ENCODE measurements around the gene LGMN. TPM values are rescaled to one million over a fixed set of nuclear protein-coding genes. Genes with fewer than 3 reads are reported as not detected.
"Not testable (repeated sequence)": the region's sequence is repeated elsewhere in the genome, so short reads cannot be mapped to it uniquely, and the experiment has no call there.

The LGMN gene
- total RNA-seq, 1 donor: 8.4 TPM

GRCh38 chr14:92685784-92686355, 62.6 kb downstream of the LGMN start:
- H3K9me3 ChIP-seq (ENCODE audit: low read depth, low read length): no peaks in the 10 kb centered on the region
- H3K4me1 ChIP-seq (ENCODE audit: insufficient read depth, low read length): peaks cover 11% of the 10 kb centered on the region
- no peaks in the 10 kb centered on the region for H3K27me3 ChIP-seq (ENCODE audit: insufficient read depth, low read length)
- no peak overlapping the region for H3K4me3 ChIP-seq (ENCODE audit: low read length)

DNA sequence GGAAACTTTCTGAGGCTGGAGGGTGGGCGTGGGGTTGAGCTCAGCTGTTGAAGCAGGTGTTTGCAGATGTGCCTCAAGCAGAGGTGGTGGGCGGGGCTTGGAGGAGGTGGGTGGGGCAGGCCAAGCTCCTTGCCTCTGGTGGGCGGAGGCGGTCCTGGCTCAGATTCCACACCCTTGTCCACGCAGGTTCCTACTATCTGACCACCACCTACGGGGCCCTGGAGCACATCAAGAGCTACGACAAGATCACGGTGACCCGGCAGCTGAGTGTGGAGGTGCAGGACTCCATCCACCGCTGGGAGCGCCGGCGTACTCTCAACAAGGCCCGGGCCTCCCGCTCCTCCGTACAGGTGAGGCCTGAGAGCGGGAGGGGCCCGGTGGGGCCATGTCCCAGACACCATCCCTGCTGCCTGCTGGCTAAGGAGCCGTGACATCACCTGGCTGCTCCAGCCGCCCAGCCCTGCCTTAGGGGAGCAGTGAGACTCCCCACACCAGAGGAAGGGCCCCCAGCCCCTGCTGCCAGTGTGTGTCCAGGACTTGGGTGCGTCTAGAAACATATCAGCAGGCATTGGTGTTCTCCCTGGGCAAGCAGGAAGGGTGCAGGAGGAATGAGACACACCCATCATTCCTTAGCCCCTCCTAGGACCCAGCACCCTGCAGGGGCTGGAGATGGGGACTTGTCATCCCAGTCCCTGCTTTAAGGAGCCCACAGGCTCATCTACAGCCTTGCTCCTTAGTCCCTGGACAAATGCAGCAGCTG, 63.4 kb downstream of the LGMN start:
- H3K9me3 ChIP-seq (ENCODE audit: low read depth, low read length): no peaks in the 10 kb centered on the region

DNA sequence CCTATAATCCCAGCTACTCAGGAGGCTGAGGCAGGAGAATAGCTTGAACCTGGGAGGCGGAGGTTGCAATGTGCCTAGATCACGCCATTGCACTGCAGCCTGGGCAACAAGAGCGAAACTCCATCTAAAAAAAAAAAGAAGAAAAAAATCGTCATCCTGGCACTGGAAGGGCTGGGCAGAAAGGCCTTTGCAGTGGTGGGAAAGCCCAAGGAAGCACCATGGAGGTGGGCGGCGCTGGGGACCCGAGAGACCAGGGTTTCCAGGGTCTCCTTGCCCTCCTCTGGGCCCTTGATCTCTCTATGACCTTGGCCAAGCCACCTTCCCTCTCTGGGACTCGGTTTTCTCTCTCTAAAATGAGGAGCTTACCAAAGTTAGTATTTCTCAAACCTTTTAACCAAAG, 65.4 kb downstream of the LGMN start:
- no peak overlapping the region for H3K4me3 ChIP-seq (ENCODE audit: low read length)
- H3K9me3 ChIP-seq (ENCODE audit: low read depth, low read length): no peaks in the 10 kb centered on the region
- H3K4me1 ChIP-seq (ENCODE audit: insufficient read depth, low read length): peaks cover 21% of the 10 kb centered on the region
- no peaks in the 10 kb centered on the region for H3K27me3 ChIP-seq (ENCODE audit: insufficient read depth, low read length)

More for the DNA sequence above, 63.4 kb downstream of the LGMN start:
- peaks cover 18% of the 10 kb centered on the region for H3K4me1 ChIP-seq (ENCODE audit: insufficient read depth, low read length)
- H3K4me3 ChIP-seq (ENCODE audit: low read length): no peak overlapping the region
- H3K27me3 ChIP-seq (ENCODE audit: insufficient read depth, low read length): no peaks in the 10 kb centered on the region

- Histone ChIP-seq H3K27me3 (ENCODE audit: insufficient read depth, low read length) (no peaks in the 10 kb centered on the region), H3K9me3 (ENCODE audit: low read depth, low read length) (no peaks in the 10 kb centered on the region), H3K4me1 (ENCODE audit: insufficient read depth, low read length) (peaks cover 31% of the 10 kb centered on the region), H3K4me3 (ENCODE audit: low read length) (no peak overlapping the region)
Measured at GRCh38 chr14:92680781-92681650, 67.4 kb downstream of the LGMN start.

- peaks cover 38% of the 10 kb centered on the region for H3K4me1 ChIP-seq (ENCODE audit: insufficient read depth, low read length)
- H3K9me3 ChIP-seq (ENCODE audit: low read depth, low read length); H3K27me3 ChIP-seq (ENCODE audit: insufficient read depth, low read length); H3K4me3 ChIP-seq (ENCODE audit: low read length): not testable (repeated sequence)
Measured at GRCh38 chr14:92680330-92680729, 68.1 kb downstream of the LGMN start.

DNA sequence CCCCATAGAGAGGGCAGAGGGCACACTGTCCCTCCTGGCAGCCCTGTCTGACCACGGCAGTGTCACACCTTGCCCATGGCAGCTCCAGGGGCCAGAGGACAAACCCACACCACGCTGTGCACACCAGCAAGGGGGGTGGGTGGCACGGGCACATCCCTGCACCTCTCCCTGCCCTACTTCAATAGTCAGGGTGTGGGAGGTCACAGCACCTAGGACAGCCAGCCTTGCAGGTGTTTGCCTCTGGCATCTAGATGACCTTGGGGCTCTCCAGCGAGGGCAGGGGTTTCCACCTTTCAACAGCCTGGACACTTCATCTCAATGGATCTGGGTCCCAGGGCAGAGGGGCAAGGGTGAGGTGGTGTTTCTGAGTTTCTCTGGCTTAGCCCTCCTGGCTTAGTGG, 69.2 kb downstream of the LGMN start:
- Histone ChIP-seq H3K27me3 (ENCODE audit: insufficient read depth, low read length) (no peaks in the 10 kb centered on the region), H3K9me3 (ENCODE audit: low read depth, low read length) (no peaks in the 10 kb centered on the region), H3K4me1 (ENCODE audit: insufficient read depth, low read length) (peaks cover 49% of the 10 kb centered on the region), H3K4me3 (ENCODE audit: low read length) (no peak overlapping the region)

DNA sequence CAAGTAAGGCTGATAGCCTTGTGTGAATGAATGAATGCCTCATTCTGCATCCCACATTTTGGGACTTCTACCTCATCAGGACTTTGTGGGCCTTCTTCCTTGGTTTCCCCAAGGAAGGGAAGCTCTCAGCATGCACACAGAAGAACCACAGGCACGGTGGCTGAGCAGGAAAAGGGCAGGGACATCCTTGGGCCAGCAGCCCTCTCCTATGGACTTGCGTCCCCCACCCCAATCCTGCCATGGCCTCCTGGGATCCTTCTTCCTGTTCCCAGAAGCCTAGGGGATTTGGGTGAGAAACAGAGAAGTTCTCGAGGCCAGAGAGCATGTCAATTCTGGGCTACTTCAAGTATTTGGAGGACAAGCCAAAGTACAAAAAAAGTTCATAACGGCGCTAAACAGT, 69.7 kb downstream of the LGMN start:
- no peaks in the 10 kb centered on the region for H3K27me3 ChIP-seq (ENCODE audit: insufficient read depth, low read length)
- no peak overlapping the region for H3K4me3 ChIP-seq (ENCODE audit: low read length)
- H3K4me1 ChIP-seq (ENCODE audit: insufficient read depth, low read length): peaks cover 54% of the 10 kb centered on the region
- no peaks in the 10 kb centered on the region for H3K9me3 ChIP-seq (ENCODE audit: low read depth, low read length)

DNA sequence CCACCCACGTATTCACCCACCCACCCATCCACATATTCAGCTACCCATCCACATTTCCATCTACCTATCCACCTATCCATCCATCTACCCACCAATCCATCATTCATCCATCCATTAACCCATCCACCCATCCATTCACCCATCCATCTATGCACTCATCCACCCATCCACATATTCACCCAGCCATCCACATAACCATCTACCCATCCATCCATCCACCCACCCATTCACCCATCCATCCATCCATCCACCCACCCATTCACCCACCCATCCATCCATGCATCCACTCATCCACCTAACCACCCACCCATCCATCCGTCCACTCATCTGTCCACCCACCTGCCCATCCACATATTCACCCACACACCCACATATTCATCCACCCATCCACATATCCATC, 70.5 kb downstream of the LGMN start:
- Histone ChIP-seq H3K9me3 (ENCODE audit: low read depth, low read length) (no peaks in the 10 kb centered on the region), H3K4me3 (ENCODE audit: low read length) (no peak overlapping the region), H3K27me3 (ENCODE audit: insufficient read depth, low read length) (no peaks in the 10 kb centered on the region), H3K4me1 (ENCODE audit: insufficient read depth, low read length) (peaks cover 58% of the 10 kb centered on the region)

GRCh38 chr14:92677087-92677668, 71.2 kb downstream of the LGMN start:
- Histone ChIP-seq H3K9me3 (ENCODE audit: low read depth, low read length) (no peaks in the 10 kb centered on the region), H3K4me1 (ENCODE audit: insufficient read depth, low read length) (peaks cover 58% of the 10 kb centered on the region), H3K4me3 (ENCODE audit: low read length) (no peak overlapping the region), H3K27me3 (ENCODE audit: insufficient read depth, low read length) (no peaks in the 10 kb centered on the region)

GRCh38 chr14:92676403-92677086, 71.9 kb downstream of the LGMN start:
- Histone ChIP-seq H3K4me1 (ENCODE audit: insufficient read depth, low read length) (peaks cover 57% of the 10 kb centered on the region), H3K27me3 (ENCODE audit: insufficient read depth, low read length) (no peaks in the 10 kb centered on the region), H3K4me3 (ENCODE audit: low read length) (no peak overlapping the region), H3K9me3 (ENCODE audit: low read depth, low read length) (no peaks in the 10 kb centered on the region)

DNA sequence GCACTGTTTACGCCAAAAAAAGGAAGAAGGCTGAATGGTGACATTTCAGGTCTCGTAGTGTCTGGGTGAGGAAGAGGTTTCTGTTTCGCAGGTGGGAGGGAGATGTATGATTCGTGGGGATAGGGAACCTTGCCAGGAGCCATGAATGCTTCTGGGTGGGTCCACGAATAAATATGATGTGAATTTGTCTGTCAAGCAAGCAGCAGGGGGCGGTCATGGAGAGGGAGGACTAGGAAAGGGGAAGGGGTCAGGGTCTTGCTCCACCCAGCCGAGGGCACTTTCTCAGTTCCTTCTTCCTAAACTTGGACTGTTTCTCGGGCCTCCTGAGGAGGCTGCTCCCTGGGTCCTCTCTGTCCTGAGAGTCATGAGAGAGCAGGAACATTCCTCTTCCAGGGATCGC, 72.5 kb downstream of the LGMN start:
- Histone ChIP-seq H3K9me3 (ENCODE audit: low read depth, low read length) (no peaks in the 10 kb centered on the region), H3K4me1 (ENCODE audit: insufficient read depth, low read length) (peaks cover 51% of the 10 kb centered on the region), H3K27me3 (ENCODE audit: insufficient read depth, low read length) (no peaks in the 10 kb centered on the region), H3K4me3 (ENCODE audit: low read length) (no peak overlapping the region)

- no peaks in the 10 kb centered on the region for H3K9me3 ChIP-seq (ENCODE audit: low read depth, low read length)
- no peaks in the 10 kb centered on the region for H3K27me3 ChIP-seq (ENCODE audit: insufficient read depth, low read length)
- peaks cover 49% of the 10 kb centered on the region for H3K4me1 ChIP-seq (ENCODE audit: insufficient read depth, low read length)
- no peak overlapping the region for H3K4me3 ChIP-seq (ENCODE audit: low read length)
Measured at GRCh38 chr14:92675421-92675820, 73.0 kb downstream of the LGMN start.

DNA sequence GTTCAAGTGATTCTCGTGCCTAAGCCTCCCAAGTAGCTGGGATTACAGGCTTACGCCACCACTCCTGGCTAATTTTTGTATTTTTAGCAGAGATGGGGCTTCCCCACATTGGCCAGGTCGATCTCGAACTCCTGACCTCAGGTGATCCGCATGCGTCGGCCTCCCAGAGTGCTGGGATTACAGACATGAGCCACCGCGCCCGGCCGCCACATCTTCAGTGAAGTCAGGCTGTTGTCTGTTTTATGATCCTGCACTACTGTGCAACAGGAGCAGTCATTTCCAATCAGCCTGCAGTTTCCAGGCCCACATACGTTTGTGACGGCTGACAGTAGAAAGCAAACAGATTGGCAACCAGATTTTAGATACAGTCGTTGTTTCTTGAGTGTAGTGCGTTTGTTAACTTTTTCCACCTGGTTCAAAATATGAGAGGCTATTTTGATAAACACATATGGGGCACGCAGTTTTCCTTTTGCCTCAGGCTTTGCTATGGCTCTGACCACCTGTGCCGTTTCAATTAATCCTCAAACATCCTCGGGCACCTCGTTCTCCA, 74.8 kb downstream of the LGMN start:
- H3K27me3 ChIP-seq (ENCODE audit: insufficient read depth, low read length): no peaks in the 10 kb centered on the region
- H3K9me3 ChIP-seq (ENCODE audit: low read depth, low read length): no peaks in the 10 kb centered on the region
- H3K4me3 ChIP-seq (ENCODE audit: low read length): no peak overlapping the region
- H3K4me1 ChIP-seq (ENCODE audit: insufficient read depth, low read length): peaks cover 64% of the 10 kb centered on the region

DNA sequence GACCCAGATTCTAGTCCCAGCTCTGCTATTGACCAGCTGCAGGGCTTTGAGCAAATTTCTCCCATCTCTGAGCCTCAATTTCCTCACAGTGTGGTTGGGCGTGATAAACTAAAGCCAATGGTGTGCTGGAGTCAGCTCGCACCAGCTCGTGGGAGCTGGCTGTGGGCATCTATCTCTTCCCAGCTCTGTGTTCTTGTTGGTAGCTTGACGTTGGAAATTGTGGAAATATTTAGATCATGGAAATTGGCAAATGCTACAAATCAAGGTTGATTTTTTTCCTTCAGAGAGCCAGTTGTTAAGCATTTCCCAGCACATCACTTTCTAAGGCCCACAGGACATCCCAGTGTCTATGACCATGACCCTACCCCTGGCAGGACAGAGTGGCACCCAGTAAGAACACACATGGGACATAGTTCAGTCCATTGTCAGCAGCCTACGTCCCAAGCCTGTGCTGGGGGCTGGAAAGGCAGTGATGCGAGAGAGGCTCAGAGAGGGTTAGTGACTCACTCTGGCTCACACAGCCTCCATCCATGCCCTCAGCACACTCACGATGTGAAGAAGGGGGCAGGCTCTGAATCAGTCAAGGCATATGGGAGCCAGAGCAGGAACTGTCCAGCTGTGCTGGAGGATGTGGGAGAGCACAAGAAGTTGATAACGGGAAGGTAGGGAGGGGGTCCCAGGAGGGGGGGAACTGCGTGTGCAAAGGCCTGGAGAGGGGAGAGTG, 77.6 kb downstream of the LGMN start:
- no peaks in the 10 kb centered on the region for H3K9me3 ChIP-seq (ENCODE audit: low read depth, low read length)
- H3K4me1 ChIP-seq (ENCODE audit: insufficient read depth, low read length): peaks cover 69% of the 10 kb centered on the region
- H3K27me3 ChIP-seq (ENCODE audit: insufficient read depth, low read length): no peaks in the 10 kb centered on the region
- no peak overlapping the region for H3K4me3 ChIP-seq (ENCODE audit: low read length)

Measured in mononuclear cell (primary cell).